Keratinocyte (primary cell): ENCODE results near the gene LENG9.

Experiments
- EZH2 ChIP-seq: IDR thresholded peaks from one replicate; pipeline ENCODE4 v1.6.1; 2012; ENCODE audit warnings: inconsistent platforms, mild to moderate bottlenecking, low read length, moderate library complexity
- TF ChIP-seq, protein P1 (sequence below), 3 experiments: IDR thresholded peaks in 1 of 3; conservative IDR thresholded peaks in 1 of 3; optimal IDR thresholded peaks in 1 of 3; 2 replicates in 2 of 3; 3 replicates in 1 of 3; pipeline versions ENCODE3 to v1.5.1; 2011; ENCODE audit warnings: low read length in 3 of 3, mild to moderate bottlenecking in 3 of 3, moderate library complexity in 2 of 3, control low read depth in 1 of 3, inconsistent platforms in 1 of 3; ENCODE audit not compliant: insufficient read depth in 2 of 3; ENCODE audit errors: extremely low read depth in 1 of 3

DNA sequence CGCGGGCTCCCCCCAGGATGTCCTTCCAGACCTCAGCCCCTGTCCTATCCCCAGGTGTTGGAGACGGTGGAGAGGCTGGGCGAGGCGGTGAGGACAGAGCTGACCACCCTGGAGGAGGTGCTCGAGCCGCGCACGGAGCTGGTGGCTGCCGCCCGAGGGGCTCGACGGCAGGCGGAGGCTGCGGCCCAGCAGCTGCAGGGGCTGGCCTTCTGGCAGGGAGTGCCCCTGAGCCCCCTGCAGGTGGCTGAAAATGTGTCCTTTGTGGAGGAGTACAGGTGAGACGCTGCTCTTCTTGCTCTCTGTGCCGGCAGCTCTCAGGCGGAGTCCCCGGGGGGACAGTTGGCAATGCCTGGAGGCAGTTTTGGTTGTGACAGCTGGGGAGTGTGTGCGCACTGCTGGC lies 41.4 kb downstream of the LENG9 start:
- no peak for TF ChIP-seq EZH2
- TF ChIP-seq, protein P1, sequence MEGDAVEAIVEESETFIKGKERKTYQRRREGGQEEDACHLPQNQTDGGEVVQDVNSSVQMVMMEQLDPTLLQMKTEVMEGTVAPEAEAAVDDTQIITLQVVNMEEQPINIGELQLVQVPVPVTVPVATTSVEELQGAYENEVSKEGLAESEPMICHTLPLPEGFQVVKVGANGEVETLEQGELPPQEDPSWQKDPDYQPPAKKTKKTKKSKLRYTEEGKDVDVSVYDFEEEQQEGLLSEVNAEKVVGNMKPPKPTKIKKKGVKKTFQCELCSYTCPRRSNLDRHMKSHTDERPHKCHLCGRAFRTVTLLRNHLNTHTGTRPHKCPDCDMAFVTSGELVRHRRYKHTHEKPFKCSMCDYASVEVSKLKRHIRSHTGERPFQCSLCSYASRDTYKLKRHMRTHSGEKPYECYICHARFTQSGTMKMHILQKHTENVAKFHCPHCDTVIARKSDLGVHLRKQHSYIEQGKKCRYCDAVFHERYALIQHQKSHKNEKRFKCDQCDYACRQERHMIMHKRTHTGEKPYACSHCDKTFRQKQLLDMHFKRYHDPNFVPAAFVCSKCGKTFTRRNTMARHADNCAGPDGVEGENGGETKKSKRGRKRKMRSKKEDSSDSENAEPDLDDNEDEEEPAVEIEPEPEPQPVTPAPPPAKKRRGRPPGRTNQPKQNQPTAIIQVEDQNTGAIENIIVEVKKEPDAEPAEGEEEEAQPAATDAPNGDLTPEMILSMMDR (optimal IDR thresholded peaks at IDR 0.05 in 1 of 3, IDR thresholded peaks at IDR 0.05 in 1 of 3, conservative IDR thresholded peaks at IDR 0.05 in 1 of 3; ENCODE audit: extremely low read depth in 1 of 3, insufficient read depth in 2 of 3, low read length in 3 of 3): no peak
